Measurements from ENCODE around the gene FXN.

DNA sequence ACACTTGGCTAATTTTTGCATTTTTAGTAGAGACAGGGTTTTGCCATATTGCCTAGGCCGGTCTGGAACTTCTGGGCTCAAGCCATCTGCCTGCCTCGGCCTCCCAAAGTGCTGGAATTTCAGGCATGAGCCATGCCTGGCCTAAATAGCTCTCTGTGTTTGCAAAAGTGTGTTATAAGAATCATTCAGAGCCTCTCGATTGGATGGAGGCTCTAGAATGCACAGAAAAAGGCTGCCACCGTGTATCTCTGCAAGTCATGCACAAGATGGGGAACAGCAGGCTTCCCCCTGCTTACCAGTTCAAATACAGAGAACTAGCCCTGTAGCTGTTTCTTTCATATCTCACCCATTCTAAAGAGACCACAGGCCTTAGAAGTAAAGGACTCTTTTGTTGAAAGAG is 28.3 kb downstream of the FXN start:
- TF ChIP-seq CTCF (IDR thresholded peaks at IDR 0.05; ENCODE audit: low read length) (no peak), EZH2 (IDR thresholded peaks at IDR 0.05; ENCODE audit: borderline replicate concordance, low read length) (no peak)
